K562 (cell line): Measurements from ENCODE around the gene ACSL3. TPM values are rescaled to one million over a fixed set of nuclear protein-coding genes. Genes with fewer than 3 reads are reported as not detected.

Experiments
- ATAC-seq: fragments of 200-7000 bp; cut with Tn5 transposase; 3 replicates; pipeline ENCODE4 v1.9.1; 2020; ENCODE audit warnings: moderate library complexity
- BruUV-seq: library from RNA; stranded (reverse); fragments of 400-500 nt; replicated peaks from 2 replicates; lab custom pipeline; 2021; lab: Mats Ljungman, UMichigan
- CTCF ChIA-PET: fragments of 300-600 bp; formaldehyde crosslinking; extraction: SDS; loops from one replicate; lab custom pipeline; 2021; ENCODE audit warnings: low intra/inter-chr PET ratio; lab: Yijun Ruan, JAX
- POLR2A ChIA-PET: fragments of 300-600, 350-650 bp; sonication (Branson Sonifier 250); formaldehyde crosslinking; extraction: SDS; loops from one replicate; lab custom pipeline; 2021; ENCODE audit warnings: antibody characterized with exemption, inconsistent platforms; lab: Yijun Ruan, JAX
- DNase-seq, 4 experiments: peaks; one replicate each; pipeline versions ENCODE4 v3.0.0 to v3.0.0-alpha.2; 2011 to 2018; ENCODE audit warnings: low spot score in 3 of 4, mixed read lengths in 3 of 4; ENCODE audit errors: extremely low read depth in 1 of 4
- FAIRE-seq: peaks from 2 replicates; lab custom pipeline; 2011; peaks lifted over from hg19 to GRCh38; lab: Jason Lieb, UNC
- H2AFZ ChIP-seq: 2 replicates; pipeline ENCODE4 v1.6.0; 2011; ENCODE audit warnings: low read depth, low read length, control low read depth, inconsistent platforms
- H3K27ac ChIP-seq: fragments of 200-600 bp; 3 replicates; pipeline ENCODE4 v1.8.0; 2011; ENCODE audit warnings: low read depth, mild to moderate bottlenecking, control low read depth, inconsistent platforms, low read length, moderate library complexity, mixed read lengths; ENCODE audit errors: extremely low read depth
- H3K27me3 ChIP-seq, 2 experiments: fragments of 300-600 bp in 1 of 2; 2 replicates in 1 of 2; 3 replicates in 1 of 2; pipeline versions ENCODE4 v1.6.0 to v1.8.0; 2011; ENCODE audit warnings: inconsistent platforms in 2 of 2, low read length in 2 of 2, mild to moderate bottlenecking in 1 of 2, mixed read lengths in 1 of 2, moderate library complexity in 1 of 2; ENCODE audit not compliant: control insufficient read depth in 2 of 2, insufficient read depth in 2 of 2
- H3K36me3 ChIP-seq: fragments of 300-600 bp; 3 replicates; pipeline ENCODE4 v1.8.0; 2011; ENCODE audit warnings: mild to moderate bottlenecking, low read length, inconsistent platforms; ENCODE audit not compliant: control insufficient read depth, insufficient read depth
- H3K4me1 ChIP-seq, 2 experiments: fragments of 200-600 bp in 1 of 2; replicated peaks in 1 of 2; 2 replicates in 1 of 2; 3 replicates in 1 of 2; pipeline versions ENCODE4 v1.5.1 to v1.8.0; 2011; ENCODE audit warnings: inconsistent platforms in 2 of 2, low read length in 2 of 2, mild to moderate bottlenecking in 1 of 2, mixed read lengths in 1 of 2, moderate library complexity in 1 of 2; ENCODE audit not compliant: control insufficient read depth in 2 of 2, insufficient read depth in 2 of 2
- H3K4me2 ChIP-seq: 2 replicates; pipeline ENCODE4 v1.6.1; 2011; ENCODE audit warnings: low read length, control low read depth, inconsistent platforms, mixed read lengths; ENCODE audit not compliant: insufficient read depth
- H3K4me3 ChIP-seq: fragments of 200-600 bp; sonication (generic), shearing (Covaris generic); 2 replicates; pipeline ENCODE4 v1.5.1; 2016; ENCODE audit warnings: control low read depth, inconsistent platforms
- H3K79me2 ChIP-seq: fragments of 200-600 bp; 3 replicates; pipeline ENCODE4 v1.8.0; 2011; ENCODE audit warnings: low read length, inconsistent platforms; ENCODE audit not compliant: control insufficient read depth, insufficient read depth
- H3K9ac ChIP-seq, 2 experiments: 2 replicates each; pipeline versions ENCODE4 v1.6.0 to v1.6.1; 2011; ENCODE audit warnings: low read depth in 2 of 2, low read length in 2 of 2, control low read depth in 1 of 2, inconsistent platforms in 1 of 2, mild to moderate bottlenecking in 1 of 2, mixed read lengths in 1 of 2; ENCODE audit not compliant: insufficient read depth in 1 of 2
- H3K9me1 ChIP-seq: one replicate; pipeline ENCODE4 v1.6.0; 2011; ENCODE audit warnings: inconsistent platforms, mild to moderate bottlenecking, low read length, moderate library complexity; ENCODE audit not compliant: control insufficient read depth, insufficient read depth
- H3K9me3 ChIP-seq: replicated peaks from 2 replicates; pipeline ENCODE4 v1.5.1; 2011; ENCODE audit warnings: low read depth, low read length, inconsistent platforms; ENCODE audit not compliant: control insufficient read depth, insufficient read depth
- H4K20me1 ChIP-seq: replicated peaks from 2 replicates; pipeline ENCODE4 v1.6.1; 2011; ENCODE audit warnings: low read length, inconsistent platforms, mixed read lengths; ENCODE audit not compliant: control insufficient read depth, insufficient read depth
- CAMTA2 ChIP-seq: fragments of 250-450 bp; sonication (Bioruptor Pico); conservative IDR thresholded peaks from 2 replicates; pipeline ENCODE4 v1.5.1; 2022
- CBX2 ChIP-seq: fragments of 200-600 bp; sonication (generic); IDR thresholded peaks from one replicate; pipeline ENCODE4 v1.6.1; 2012; ENCODE audit warnings: mild to moderate bottlenecking, low read length, inconsistent platforms; ENCODE audit not compliant: insufficient read depth, poor library complexity, severe bottlenecking
- CCNT2 ChIP-seq: IDR thresholded peaks from 2 replicates; pipeline ENCODE4 v1.6.1; 2011; ENCODE audit warnings: borderline replicate concordance, low read depth, mild to moderate bottlenecking, moderate library complexity, mixed read lengths, low read length; ENCODE audit not compliant: insufficient read length; ENCODE audit errors: extremely low read depth
- HIVEP1 ChIP-seq: fragments of 250-450 bp; sonication (Bioruptor Pico); IDR thresholded peaks from 2 replicates; pipeline ENCODE4 v1.4.0; 2020; ENCODE audit warnings: mild to moderate bottlenecking
- KLF13 ChIP-seq: fragments of 450-650 bp; IDR thresholded peaks from 2 replicates; pipeline ENCODE4 v1.6.1; 2016; ENCODE audit warnings: missing genetic modification characterization, low read depth, mild to moderate bottlenecking, missing compliant biosample characterization, moderate library complexity, borderline replicate concordance
- NFE2L1 ChIP-seq: fragments of 450-650 bp; IDR thresholded peaks from 2 replicates; pipeline ENCODE4 v1.6.1; 2016; ENCODE audit warnings: missing genetic modification characterization, low read depth, mild to moderate bottlenecking, missing compliant biosample characterization, moderate library complexity, borderline replicate concordance
- NFIX ChIP-seq: fragments of 250-450 bp; sonication (Bioruptor Pico); IDR thresholded peaks from 2 replicates; pipeline ENCODE4 v1.4.0; 2020; ENCODE audit warnings: low read depth, mild to moderate bottlenecking, moderate library complexity
- NONO ChIP-seq, 2 experiments: fragments of 200-400 bp in 1 of 2; fragments of 450-650 bp in 1 of 2; formaldehyde crosslinking in 1 of 2; IDR thresholded peaks; 2 replicates each; pipeline ENCODE4 v1.6.1; 2017; ENCODE audit warnings: low read depth in 2 of 2, mild to moderate bottlenecking in 2 of 2, moderate library complexity in 2 of 2, low read length in 1 of 2
- OTX1 ChIP-seq: fragments of 450-650 bp; formaldehyde crosslinking; IDR thresholded peaks from 2 replicates; pipeline ENCODE4 v1.4.0; 2022; ENCODE audit warnings: mild to moderate bottlenecking
- POLR2G ChIP-seq: fragments of 200-400 bp; formaldehyde crosslinking; IDR thresholded peaks from 2 replicates; pipeline ENCODE4 v1.6.1; 2017; ENCODE audit warnings: low read depth, mild to moderate bottlenecking, antibody characterized with exemption, low read length, moderate library complexity
- RBM15 ChIP-seq: fragments of 200-400 bp; formaldehyde crosslinking; IDR thresholded peaks from 2 replicates; pipeline ENCODE4 v1.6.1; 2018; ENCODE audit warnings: mild to moderate bottlenecking, low read length, moderate library complexity; ENCODE audit not compliant: insufficient read depth
- SRF ChIP-seq, 2 experiments: fragments of 250-450, 450-650 bp in 1 of 2; sonication (Bioruptor Pico) in 1 of 2; sonication (generic) in 1 of 2; formaldehyde crosslinking; IDR thresholded peaks; 2 replicates each; pipeline versions ENCODE4 v1.5.0 to v1.5.1; 2020 to 2022; ENCODE audit warnings: mild to moderate bottlenecking in 1 of 2, missing genetic modification reagents in 1 of 2
- STAT5A ChIP-seq: IDR thresholded peaks from 2 replicates; pipeline ENCODE4 v1.6.1; 2012; ENCODE audit warnings: low read length, inconsistent platforms, borderline replicate concordance
- STAT5B ChIP-seq: fragments of 250-450 bp; sonication (Bioruptor Pico); IDR thresholded peaks from 2 replicates; pipeline ENCODE4 v1.8.0; 2021; ENCODE audit warnings: mild to moderate bottlenecking, inconsistent platforms
- TARDBP ChIP-seq: fragments of 450-650 bp; IDR thresholded peaks from 2 replicates; pipeline ENCODE4 v1.6.1; 2016
- YBX1 ChIP-seq: fragments of 450-650 bp; IDR thresholded peaks from 2 replicates; pipeline ENCODE4 v1.7.1; 2016; ENCODE audit warnings: mild to moderate bottlenecking
- ZNF699 ChIP-seq: fragments of 250-450 bp; sonication (Bioruptor Pico); IDR thresholded peaks from 2 replicates; pipeline ENCODE4 v1.8.0; 2021; ENCODE audit warnings: mild to moderate bottlenecking, moderate library complexity; ENCODE audit not compliant: insufficient replicate concordance
- WGBS: fragments of 100-300 bp; shearing (Covaris generic); methylation state at CpG from one replicate; pipeline ENCODE4 v1.1.6; 2016; ENCODE audit warnings: low coverage, mixed read lengths; ENCODE audit not compliant: insufficient coverage; ENCODE audit errors: missing lambda C conversion rate; 5-methylcytosine and 5-hydroxymethylcytosine counted together
- in situ Hi-C: fragments of 300-500 bp; cut with MboI; formaldehyde crosslinking; loops from 4 replicates; pipeline ENCODE4 v1.15.0; 2018; ENCODE audit warnings: inconsistent platforms, mixed read lengths
- intact Hi-C: fragments of 100-400 bp; cut with micrococcal nuclease; formaldehyde crosslinking; loops from 2 replicates; pipeline ENCODE4 v1.14.2; 2022
- polyA plus RNA-seq, 8 experiments: library from polyadenylated mRNA; depleted of rRNA in 4 of 8; stranded (reverse) in 5 of 8; unstranded in 3 of 8; fragments of >200 nt; fragmentation: Nextera tagmentation in 2 of 8; fragmentation: Illumina TruSeq in 1 of 8; extraction: Ambion mirVana in 2 of 8; extraction: Trizol in 1 of 8; gene quantifications; 2 replicates each; pipeline versions ENCODE4 v1.2.1 to v1.2.3, GENCODE V29; 2011 to 2014; ENCODE audit warnings: inconsistent platforms in 1 of 8, missing spikeins in 1 of 8
- total RNA-seq, 7 experiments: library from RNA; depleted of rRNA in 6 of 7; stranded (reverse); fragments of >200 nt in 6 of 7; fragmentation: Illumina TruSeq in 2 of 7; extraction: Trizol in 2 of 7; gene quantifications; 2 replicates each; pipeline versions ENCODE4 v1.2.1 to v1.2.3, GENCODE V29; 2011 to 2021; ENCODE audit warnings: low replicate concordance in 1 of 7

ACSL3 gene
- total and polyA plus RNA-seq, 9 of the 15 experiments (the other 6 are each of a cell fraction or from before 2014, with no cell fraction given) = 21.3 to 123 (median 85.2) TPM

DNA sequence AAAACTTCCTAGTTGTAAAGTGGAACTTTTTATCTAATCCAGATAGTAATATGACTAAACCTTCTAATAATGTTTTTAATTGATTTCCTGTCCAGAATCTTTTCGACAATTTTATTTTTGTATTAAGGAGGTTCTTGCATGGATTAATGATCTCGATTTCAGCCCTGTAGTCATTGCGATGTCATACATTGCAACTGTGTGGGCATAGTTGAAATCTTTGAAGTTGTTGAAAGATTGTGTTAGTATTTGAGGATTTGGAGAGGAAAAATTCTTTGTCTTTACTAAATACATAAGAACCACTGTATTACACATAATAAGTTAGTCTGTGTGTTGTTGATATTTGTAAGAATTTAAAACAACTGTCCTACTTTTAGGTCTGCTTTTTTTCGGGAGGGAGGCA, 31.1 kb downstream of the ACSL3 start:
- intact Hi-C loops = no loop called here
- 93% methylated on average over 4 of the region's 4 CpGs for WGBS
- H3K36me3 ChIP-seq = peaks cover 16% of the 10 kb centered on the region; the same call in 2 of the 3 replicates
- in situ Hi-C loops = no loop called here
- H3K4me1 ChIP-seq = peaks cover 0 to 14% of the 10 kb centered on the region in 2 experiments; a peak in 2 of 5 replicates
- H3K9me3 ChIP-seq = no peaks in the 10 kb centered on the region
- H3K4me2 ChIP-seq = no peak overlapping the region
- H4K20me1 ChIP-seq = peaks cover 15% of the 10 kb centered on the region
- H3K79me2 ChIP-seq = peaks cover 84% of the 10 kb centered on the region
- H3K27ac ChIP-seq = no peak overlapping the region
- no peak overlapping the region for H3K9ac ChIP-seq
- TF ChIP-seq STAT5B (no peak), CAMTA2 (CRISPR knock-in tag) (no peak), OTX1 (CRISPR knock-in tag) (no peak), ZNF699 (CRISPR knock-in tag) (no peak), POLR2G (no peak), KLF13 (tag) (no peak), RBM15 (no peak), NONO (IDR thresholded peaks at IDR 0.05; ENCODE audit: low read depth in 2 of 2, low read length in 1 of 2) (no peak), NFIX (CRISPR knock-in tag) (no peak), CCNT2 (no peak), TARDBP (no peak), STAT5A (no peak), CBX2 (no peak), HIVEP1 (CRISPR knock-in tag) (no peak), SRF (CRISPR knock-in tag; IDR thresholded peaks at IDR 0.05) (no peak), NFE2L1 (no peak), YBX1 (no peak)
- ATAC-seq (no peak), DNase-seq (no peak), FAIRE-seq (no peak)
- ChIA-PET POLR2A (no interaction called here), CTCF (no interaction called here)
- BruUV-seq = no TSS peak
- H3K27me3 ChIP-seq = no peaks in the 10 kb centered on the region
- H3K9me1 ChIP-seq = no peaks in the 10 kb centered on the region
- no peak overlapping the region for H2AFZ ChIP-seq
- no peak overlapping the region for H3K4me3 ChIP-seq
